Dermis blood vessel endothelial cell (primary cell): Measurements from ENCODE around the gene EEF2KMT. TPM values are rescaled to one million over a fixed set of nuclear protein-coding genes. Genes with fewer than 3 reads are reported as not detected.

ENCODE experiments used
- DNase-seq: peaks from one replicate; pipeline ENCODE4 v3.0.0; 2010
- total RNA-seq: library from RNA; depleted of rRNA; stranded (reverse); fragments of >200 nt; gene quantifications from 2 replicates; pipeline ENCODE4 v1.2.3, GENCODE V29; 2014

Gene EEF2KMT
- total RNA-seq, 1 donor from 2014 or later, result 10.4 TPM

DNA sequence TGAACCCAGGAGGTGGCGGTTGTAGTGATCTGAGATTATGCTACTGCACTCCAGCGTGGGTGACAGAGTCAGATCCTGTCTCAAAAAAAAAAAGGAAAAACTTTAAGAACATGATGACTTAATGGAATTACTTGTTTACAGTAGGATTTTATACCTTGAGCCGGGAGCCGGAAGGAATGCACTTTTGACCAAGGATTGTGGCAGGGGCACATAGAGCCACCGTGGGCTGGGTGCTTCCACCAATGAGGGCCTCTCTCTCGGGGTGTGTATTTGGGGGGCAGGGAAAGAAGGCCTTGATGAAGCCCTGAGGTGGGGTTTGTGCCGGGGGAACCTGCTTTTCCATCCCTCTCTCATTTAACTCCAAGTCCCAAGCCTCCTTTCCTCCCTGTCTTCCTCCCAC lies 57.1 kb downstream of the EEF2KMT start:
- no peak for DNase-seq

DNA sequence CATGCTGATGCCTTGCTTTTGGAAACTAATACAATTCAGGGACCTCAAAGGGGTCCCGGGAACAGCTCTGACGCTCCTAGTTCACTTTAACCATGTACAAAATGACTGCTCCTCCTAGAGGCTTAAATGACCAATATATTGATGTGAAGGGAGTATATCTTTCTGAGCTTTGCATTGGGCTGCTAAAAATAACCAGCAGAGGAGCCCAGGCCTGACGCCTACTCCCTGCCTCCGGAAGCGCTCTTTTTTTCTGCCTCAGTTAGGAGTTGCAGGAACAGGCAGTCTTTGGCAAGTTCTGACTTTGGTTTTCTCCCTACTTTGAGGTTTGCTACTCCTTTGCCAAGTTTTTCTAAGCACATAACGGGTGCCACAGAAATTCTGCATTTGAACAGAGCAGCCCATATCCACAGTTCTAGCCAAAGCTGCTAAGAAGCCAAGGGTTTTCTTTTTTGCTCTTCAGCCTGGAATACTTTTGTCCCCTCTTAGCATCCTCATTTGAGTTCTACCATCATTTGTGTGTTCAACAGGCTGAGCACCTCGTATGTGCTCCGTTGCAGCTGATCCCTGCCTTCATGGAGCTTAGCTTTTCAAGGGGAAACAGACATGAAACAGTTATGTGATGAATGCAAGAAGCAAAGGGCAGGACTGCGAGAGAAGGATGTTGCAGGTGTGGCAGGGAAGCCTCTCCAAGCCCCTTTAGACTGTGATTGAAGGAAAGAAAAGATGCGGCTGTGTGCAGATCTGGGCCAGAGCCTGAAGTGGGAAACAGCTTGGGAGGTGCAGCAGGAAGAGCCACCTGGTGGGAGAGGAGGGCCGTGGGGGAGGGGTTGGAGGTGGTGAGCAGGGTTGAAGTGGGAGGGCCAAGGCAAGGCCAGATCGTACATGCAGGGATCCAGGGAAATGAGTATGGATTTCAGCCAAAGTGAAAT lies 61.1 kb downstream of the EEF2KMT start:
- no peak for DNase-seq

DNA sequence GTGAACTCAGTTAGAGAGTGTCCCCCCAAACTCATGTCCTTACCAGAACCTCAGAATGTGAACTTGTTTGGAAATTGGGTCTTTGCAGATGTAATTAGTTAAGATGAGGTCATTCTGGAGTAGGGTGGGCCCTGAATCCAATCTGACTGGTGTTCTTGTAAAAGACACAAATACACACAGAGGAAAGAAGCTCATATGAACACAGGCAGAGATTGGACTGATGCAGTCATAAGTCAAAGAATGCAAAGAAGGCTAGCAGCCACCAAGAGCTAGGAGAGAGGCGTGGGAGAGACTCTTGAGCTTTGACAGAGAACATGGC lies 61.7 kb downstream of the EEF2KMT start:
- no peak for DNase-seq

Other genes starting within 250 kb of the EEF2KMT start
- 3.6 and 7.0 TPM in 2 replicates for gene PPL, start 160.6 kb downstream of the EEF2KMT start, total RNA-seq
- gene SEC14L5, start 139.5 kb downstream of the EEF2KMT start, total RNA-seq, result 0.14 TPM in 1 of 2 replicates, not detected in the other
- 34.8 and 35.9 TPM in 2 replicates for gene NAGPA, start 63.9 kb downstream of the EEF2KMT start, total RNA-seq
- gene C16orf89, start 31.8 kb downstream of the EEF2KMT start, total RNA-seq, result not detected in 2 replicates
- 30.4 and 36.4 TPM in 2 replicates for gene ALG1, start 26.0 kb downstream of the EEF2KMT start, total RNA-seq